Vagina (tissue), 2 donors: ENCODE data around the gene HPDL. TPM values are rescaled to one million over a fixed set of nuclear protein-coding genes. Genes with fewer than 3 reads are reported as not detected.
A peak's percentile ranks its signal among the peaks of the same experiment; 100 is the strongest.

Source experiments
- DNase-seq, 2 donors: peaks; one replicate each; pipeline ENCODE4 v3.0.0-alpha.2; 2017; ENCODE audit errors: extremely low spot score in 2 of 2
- H3K27ac ChIP-seq: fragments of 200-600 bp; sonication (generic); one replicate; pipeline ENCODE4 v1.5.1; 2019
- H3K27me3 ChIP-seq: fragments of 200-600 bp; sonication (generic); one replicate; pipeline ENCODE4 v1.5.1; 2019
- H3K36me3 ChIP-seq, 2 donors: fragments of 200-600 bp; sonication (generic); one replicate each; pipeline ENCODE4 v1.5.1; 2017 to 2019
- H3K4me1 ChIP-seq: fragments of 200-600 bp; sonication (generic); one replicate; pipeline ENCODE4 v1.5.1; 2019
- H3K4me3 ChIP-seq, 2 donors: fragments of 200-600 bp; sonication (generic); 1 replicate in 1 of 2; 2 replicates in 1 of 2; pipeline ENCODE4 v1.5.1; 2016 to 2019
- H3K9me3 ChIP-seq: fragments of 200-600 bp; sonication (generic); one replicate; pipeline ENCODE4 v1.5.1; 2019
- CTCF ChIP-seq, 3 experiments: fragments of 450-650 bp in 2 of 3; fragments of 200-600 bp in 1 of 3; sonication (generic) in 1 of 3; IDR thresholded peaks; one replicate each; pipeline ENCODE4 v1.5.1; 2017 to 2019; ENCODE audit warnings: antibody characterized with exemption in 3 of 3, mild to moderate bottlenecking in 2 of 3, moderate library complexity in 2 of 3
- POLR2A ChIP-seq, 2 donors: fragments of 450-650 bp; IDR thresholded peaks; one replicate each; pipeline ENCODE4 v1.6.1; 2017; ENCODE audit warnings: antibody characterized with exemption in 2 of 2, mild to moderate bottlenecking in 2 of 2, moderate library complexity in 2 of 2
- POLR2AphosphoS5 ChIP-seq, 2 donors: sonication (generic); formaldehyde crosslinking; IDR thresholded peaks; one replicate each; pipeline ENCODE4 v1.9.0; 2017; ENCODE audit warnings: antibody characterized with exemption in 2 of 2, mild to moderate bottlenecking in 2 of 2, low read depth in 1 of 2; ENCODE audit not compliant: insufficient read depth in 1 of 2
- intact Hi-C: fragments of 100-400 bp; cut with DNase I; formaldehyde crosslinking; loops from one replicate; pipeline ENCODE4 v1.15.1; 2023
- total RNA-seq: library from RNA; depleted of rRNA; stranded (reverse); fragments of >200 nt; gene quantifications from one replicate; pipeline ENCODE4 v1.2.3, GENCODE V29; 2016

Gene HPDL
- total RNA-seq, 1 donor from 2014 or later, result 2.2 TPM

GRCh38 chr1:45306319-45306718 lies 20.4 kb upstream of the HPDL start:
- no peak overlapping the region for H3K4me3 ChIP-seq
- H3K27me3 ChIP-seq, result no peaks in the 10 kb centered on the region
- no peaks in the 10 kb centered on the region for H3K9me3 ChIP-seq
- TF ChIP-seq CTCF (IDR thresholded peaks at IDR 0.05) (no peak), POLR2A (IDR thresholded peaks at IDR 0.05) (no peak), POLR2AphosphoS5 (IDR thresholded peaks at IDR 0.05; ENCODE audit: insufficient read depth in 1 of 2, low read depth in 1 of 2) (no peak)
- peaks cover 17% of the 10 kb centered on the region for H3K4me1 ChIP-seq
- H3K36me3 ChIP-seq, result no peaks in the 10 kb centered on the region
- intact Hi-C loops, result loop anchor here (10.0 kb wide), 1 partner anchor 482 kb away; no protein-coding TSS in a partner anchor
- peak in 1 of 2 donors; percentile 29 for DNase-seq
- no peak overlapping the region for H3K27ac ChIP-seq

- Histone ChIP-seq H3K27ac (no peak overlapping the region), H3K4me3 (no peak overlapping the region), H3K36me3 (no peaks in the 10 kb centered on the region), H3K4me1 (peaks cover 17% of the 10 kb centered on the region), H3K27me3 (no peaks in the 10 kb centered on the region), H3K9me3 (no peaks in the 10 kb centered on the region)
- intact Hi-C loops, result loop anchor here (10.0 kb wide), 1 partner anchor 482 kb away; no protein-coding TSS in a partner anchor
- TF ChIP-seq POLR2A (IDR thresholded peaks at IDR 0.05) (no peak), POLR2AphosphoS5 (IDR thresholded peaks at IDR 0.05; ENCODE audit: insufficient read depth in 1 of 2, low read depth in 1 of 2) (no peak), CTCF (IDR thresholded peaks at IDR 0.05) (no peak)
- DNase-seq, result no peak
Observed at GRCh38 chr1:45306905-45307304, 19.8 kb upstream of the HPDL start.

- Histone ChIP-seq H3K4me3 (no peak overlapping the region), H3K4me1 (no peaks in the 10 kb centered on the region), H3K27ac (no peak overlapping the region), H3K27me3 (no peaks in the 10 kb centered on the region), H3K36me3 (no peaks in the 10 kb centered on the region), H3K9me3 (no peaks in the 10 kb centered on the region)
- intact Hi-C loops, result no loop called here
- no peak for TF ChIP-seq POLR2AphosphoS5 (IDR thresholded peaks at IDR 0.05; ENCODE audit: insufficient read depth in 1 of 2, low read depth in 1 of 2)
- TF ChIP-seq CTCF (IDR thresholded peaks at IDR 0.05), result no peak
- TF ChIP-seq POLR2A (IDR thresholded peaks at IDR 0.05), result no peak
- DNase-seq, result no peak
Observed at GRCh38 chr1:45314266-45314665, 12.4 kb upstream of the HPDL start.

GRCh38 chr1:45317166-45317565 lies 9.5 kb upstream of the HPDL start:
- Histone ChIP-seq H3K36me3 (no peaks in the 10 kb centered on the region), H3K4me3 (no peak overlapping the region), H3K4me1 (no peaks in the 10 kb centered on the region), H3K9me3 (no peaks in the 10 kb centered on the region), H3K27me3 (no peaks in the 10 kb centered on the region), H3K27ac (no peak overlapping the region)
- TF ChIP-seq CTCF (IDR thresholded peaks at IDR 0.05), result no peak
- no peak for TF ChIP-seq POLR2AphosphoS5 (IDR thresholded peaks at IDR 0.05; ENCODE audit: insufficient read depth in 1 of 2, low read depth in 1 of 2)
- no peak for TF ChIP-seq POLR2A (IDR thresholded peaks at IDR 0.05)
- no peak for DNase-seq
- intact Hi-C loops, result no loop called here

- intact Hi-C loops, result no loop called here
- H3K36me3 ChIP-seq, result no peaks in the 10 kb centered on the region
- no peak overlapping the region for H3K27ac ChIP-seq
- no peaks in the 10 kb centered on the region for H3K27me3 ChIP-seq
- H3K4me1 ChIP-seq, result no peaks in the 10 kb centered on the region
- TF ChIP-seq POLR2A (IDR thresholded peaks at IDR 0.05), result no peak
- no peak for TF ChIP-seq POLR2AphosphoS5 (IDR thresholded peaks at IDR 0.05; ENCODE audit: insufficient read depth in 1 of 2, low read depth in 1 of 2)
- no peak for TF ChIP-seq CTCF (IDR thresholded peaks at IDR 0.05)
- H3K9me3 ChIP-seq, result no peaks in the 10 kb centered on the region
- no peak overlapping the region for H3K4me3 ChIP-seq
- no peak for DNase-seq
Observed at GRCh38 chr1:45319761-45320160, 6.9 kb upstream of the HPDL start.
